Fibroblast of villous mesenchyme (primary cell): ENCODE data around the gene MICALL2. TPM values are rescaled to one million over a fixed set of nuclear protein-coding genes. Genes with fewer than 3 reads are reported as not detected.

Experiments used
- DNase-seq: peaks from one replicate; pipeline ENCODE4 v3.0.0-alpha.2; 2010; ENCODE audit warnings: low read depth
- H3K4me3 ChIP-seq: 2 replicates; pipeline ENCODE4 v1.5.1; 2011; ENCODE audit warnings: low read depth, mild to moderate bottlenecking, low read length
- total RNA-seq: library from RNA; depleted of rRNA; stranded (reverse); fragments of >200 nt; gene quantifications from 2 replicates; pipeline ENCODE4 v1.2.3, GENCODE V29; 2012
- TF ChIP-seq, protein P1 (sequence below): IDR thresholded peaks from 2 replicates; pipeline ENCODE4 v1.5.1; 2012; ENCODE audit warnings: low read depth, mild to moderate bottlenecking, low read length; ENCODE audit not compliant: insufficient read depth

Gene MICALL2
- total RNA-seq, 1 donor, result 34.5 TPM

DNA sequence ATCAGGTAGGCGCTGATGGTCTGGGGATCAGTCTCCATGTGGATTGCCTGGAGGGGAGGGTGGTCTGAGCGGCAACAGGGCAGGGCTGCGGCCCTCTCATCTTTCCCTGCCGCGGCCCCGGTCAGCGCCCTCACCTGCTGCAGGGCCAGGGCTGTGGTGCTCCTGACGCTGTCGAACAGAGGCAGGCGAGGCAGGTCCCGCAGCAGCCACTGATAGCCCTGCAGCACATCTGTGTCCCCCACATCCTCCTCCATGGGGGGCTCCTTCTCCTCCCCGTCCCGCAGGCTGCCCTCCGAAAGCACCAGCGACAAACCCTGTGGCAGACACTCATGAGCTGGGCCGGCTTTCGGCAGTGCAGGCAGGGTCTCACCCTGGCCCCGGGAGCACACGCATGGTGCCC lies 25.9 kb upstream of the MICALL2 start:
- TF ChIP-seq, protein P1, sequence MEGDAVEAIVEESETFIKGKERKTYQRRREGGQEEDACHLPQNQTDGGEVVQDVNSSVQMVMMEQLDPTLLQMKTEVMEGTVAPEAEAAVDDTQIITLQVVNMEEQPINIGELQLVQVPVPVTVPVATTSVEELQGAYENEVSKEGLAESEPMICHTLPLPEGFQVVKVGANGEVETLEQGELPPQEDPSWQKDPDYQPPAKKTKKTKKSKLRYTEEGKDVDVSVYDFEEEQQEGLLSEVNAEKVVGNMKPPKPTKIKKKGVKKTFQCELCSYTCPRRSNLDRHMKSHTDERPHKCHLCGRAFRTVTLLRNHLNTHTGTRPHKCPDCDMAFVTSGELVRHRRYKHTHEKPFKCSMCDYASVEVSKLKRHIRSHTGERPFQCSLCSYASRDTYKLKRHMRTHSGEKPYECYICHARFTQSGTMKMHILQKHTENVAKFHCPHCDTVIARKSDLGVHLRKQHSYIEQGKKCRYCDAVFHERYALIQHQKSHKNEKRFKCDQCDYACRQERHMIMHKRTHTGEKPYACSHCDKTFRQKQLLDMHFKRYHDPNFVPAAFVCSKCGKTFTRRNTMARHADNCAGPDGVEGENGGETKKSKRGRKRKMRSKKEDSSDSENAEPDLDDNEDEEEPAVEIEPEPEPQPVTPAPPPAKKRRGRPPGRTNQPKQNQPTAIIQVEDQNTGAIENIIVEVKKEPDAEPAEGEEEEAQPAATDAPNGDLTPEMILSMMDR, result no peak
- DNase-seq, result no peak
- H3K4me3 ChIP-seq, result no peak overlapping the region

DNA sequence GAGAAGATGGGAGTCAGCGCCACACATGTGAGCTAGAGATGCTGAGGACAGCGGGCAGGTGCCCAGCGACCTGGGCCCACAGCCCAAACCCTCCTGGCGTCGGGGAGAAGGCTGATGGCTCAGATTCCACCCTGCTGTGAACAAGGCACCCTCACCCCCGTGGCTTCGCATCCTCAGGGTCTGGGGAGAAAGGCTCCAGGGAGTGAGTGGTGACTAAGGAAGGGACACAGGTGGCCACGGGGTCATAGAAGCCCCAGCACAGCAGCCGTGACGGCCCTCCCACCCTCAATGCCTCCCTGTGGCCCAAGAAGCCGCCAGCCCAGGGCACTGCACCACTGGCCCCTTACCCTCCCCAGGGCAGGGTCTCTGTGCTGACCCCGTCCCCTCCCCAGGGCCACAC lies 25.3 kb upstream of the MICALL2 start:
- H3K4me3 ChIP-seq, result no peak overlapping the region
- no peak for DNase-seq
- TF ChIP-seq, protein P1, result no peak

DNA sequence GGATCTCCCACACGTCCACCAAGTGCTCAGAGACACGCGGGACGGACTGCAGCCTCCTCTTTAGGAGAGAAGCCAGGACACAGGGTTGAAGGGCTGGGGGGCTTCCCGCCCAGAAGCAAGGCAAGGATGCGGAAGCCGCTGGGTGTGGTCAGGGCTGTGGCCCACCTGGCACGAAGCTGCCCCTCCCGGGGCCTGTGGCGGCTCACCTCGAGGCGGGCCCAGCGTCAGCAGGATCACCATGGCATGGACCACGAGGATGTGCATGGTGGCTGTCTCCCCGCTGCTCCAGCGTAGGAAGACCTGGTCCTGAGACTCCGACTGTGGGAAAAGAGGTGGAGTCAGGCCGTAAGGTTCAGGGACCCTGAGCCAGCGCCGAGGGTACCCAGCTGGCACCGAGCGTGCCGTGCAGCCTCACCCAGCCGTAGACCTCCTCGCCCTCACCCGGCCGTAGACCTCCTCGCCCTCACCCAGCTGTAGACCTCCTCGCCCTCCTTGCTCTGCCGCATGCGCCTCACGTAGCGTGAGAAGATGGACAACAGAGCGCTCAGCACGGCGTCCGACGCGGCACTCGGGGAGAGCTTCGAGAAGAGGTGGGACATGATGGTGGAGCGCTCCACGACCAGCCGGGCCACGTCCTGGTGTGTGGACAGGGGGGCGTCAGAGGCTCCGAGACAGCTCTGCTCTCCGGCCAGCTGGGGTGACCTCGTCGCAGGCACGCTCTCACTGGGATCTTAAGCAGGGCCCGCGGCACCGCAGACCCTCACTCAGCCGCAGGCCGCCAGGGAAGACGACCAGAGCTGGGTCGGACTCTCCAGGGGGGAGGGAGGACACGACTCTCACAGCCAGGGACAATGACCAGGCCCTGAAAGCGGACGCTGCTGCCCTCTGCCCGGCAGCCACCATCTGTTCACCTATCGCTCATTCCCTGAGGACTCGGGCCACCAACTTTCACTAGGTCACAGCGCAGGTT lies 24.6 kb upstream of the MICALL2 start:
- TF ChIP-seq, protein P1, result no peak
- no peak for DNase-seq

DNA sequence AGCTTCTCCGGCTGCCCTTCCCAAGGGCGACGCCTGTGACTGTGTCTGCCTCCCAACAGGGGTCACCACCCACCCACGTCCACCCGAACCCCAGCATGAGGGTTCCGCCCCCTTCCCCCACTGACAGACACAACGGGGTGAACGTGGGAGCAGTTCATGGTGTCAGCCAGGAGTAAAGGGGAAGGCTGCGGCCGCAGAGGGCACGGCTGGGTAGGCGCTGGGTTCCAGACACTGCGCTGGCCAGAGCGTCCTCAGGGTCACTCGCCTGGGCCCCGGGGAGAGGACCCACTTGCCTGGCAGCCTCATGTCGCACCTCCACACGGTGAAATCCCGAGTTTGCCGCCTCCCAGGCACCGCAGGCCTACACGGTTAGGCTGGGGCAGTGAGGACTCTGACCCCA lies 23.8 kb upstream of the MICALL2 start:
- TF ChIP-seq, protein P1, result no peak
- no peak overlapping the region for H3K4me3 ChIP-seq
- DNase-seq, result no peak

More for the DNA sequence above, 24.6 kb upstream of the MICALL2 start:
- no peak overlapping the region for H3K4me3 ChIP-seq

DNA sequence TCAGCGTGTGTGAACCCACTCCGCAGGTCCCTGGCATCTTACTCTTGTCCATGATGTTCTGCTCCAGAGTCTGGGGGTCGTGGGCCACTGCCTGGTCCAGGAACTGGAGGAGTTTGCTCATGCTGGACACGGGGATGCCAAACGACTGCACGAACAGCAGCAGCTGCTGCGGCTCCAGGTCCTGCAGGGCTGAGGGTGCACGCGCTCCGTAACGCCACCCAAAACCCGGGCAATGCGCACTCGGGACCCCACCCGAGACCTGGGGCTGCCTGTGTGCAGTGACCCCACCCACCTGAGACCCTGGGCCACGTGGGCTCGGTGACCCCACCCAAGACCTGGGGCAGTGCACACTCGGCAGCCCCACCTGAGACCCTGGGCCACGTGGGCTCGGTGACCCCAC lies 22.0 kb upstream of the MICALL2 start:
- no peak for DNase-seq
- no peak overlapping the region for H3K4me3 ChIP-seq
- TF ChIP-seq, protein P1, result no peak

DNA sequence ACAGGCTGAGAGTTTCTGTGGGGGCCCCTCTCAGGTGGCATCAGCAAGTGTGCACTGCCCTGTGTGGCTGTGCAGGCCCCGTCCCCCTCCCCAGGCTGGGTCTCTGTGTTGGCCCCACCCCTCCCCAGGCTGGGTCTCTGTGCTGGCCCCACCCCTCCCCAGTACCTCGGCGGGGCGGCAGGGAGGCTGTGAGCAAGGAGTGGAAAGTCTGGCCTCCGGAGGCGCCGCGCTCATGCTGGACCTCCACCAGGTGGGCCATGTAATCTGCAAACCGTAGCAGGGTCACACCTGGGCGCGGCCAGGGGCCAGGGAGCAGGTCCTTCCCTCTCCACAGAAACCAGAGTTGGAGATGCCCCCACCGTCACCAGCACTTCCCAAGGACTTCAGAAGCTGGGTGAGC lies 21.4 kb upstream of the MICALL2 start:
- TF ChIP-seq, protein P1, result no peak
- no peak overlapping the region for H3K4me3 ChIP-seq
- no peak for DNase-seq
